DMS53 treated with DMSO at 0.1 percent for 48 hours (cell line): ENCODE results near the gene NUTM2G.
"Not testable (repeated sequence)": the region's sequence is repeated elsewhere in the genome, so short reads cannot be mapped to it uniquely, and the experiment has no call there.

Experiments used
- DNase-seq: peaks from one replicate; lab custom pipeline; 2025; ENCODE audit not compliant: unreplicated experiment; lab: John Stamatoyannopoulos, UW

NUTM2G gene

GRCh38 chr9:96942181-96942580 lies 13.5 kb downstream of the NUTM2G start:
- not testable (repeated sequence) for DNase-seq

GRCh38 chr9:96949346-96949745 lies 20.7 kb downstream of the NUTM2G start:
- not testable (repeated sequence) for DNase-seq

GRCh38 chr9:96950539-96950938 lies 21.9 kb downstream of the NUTM2G start:
- DNase-seq, result not testable (repeated sequence)

- DNase-seq, result not testable (repeated sequence)
These were observed 38.9 kb downstream of the NUTM2G start for GRCh38 chr9:96967591-96967990.

- DNase-seq, result not testable (repeated sequence)
These were observed 43.9 kb downstream of the NUTM2G start for GRCh38 chr9:96972552-96972951.

GRCh38 chr9:96974037-96974436 lies 45.4 kb downstream of the NUTM2G start:
- DNase-seq, result not testable (repeated sequence)

- DNase-seq, result not testable (repeated sequence)
These were observed 55.0 kb downstream of the NUTM2G start for GRCh38 chr9:96983496-96984122.

GRCh38 chr9:96984139-96984538 lies 55.5 kb downstream of the NUTM2G start:
- DNase-seq, result not testable (repeated sequence)

GRCh38 chr9:96984887-96985286 lies 56.2 kb downstream of the NUTM2G start:
- DNase-seq, result not testable (repeated sequence)
